HG03139 (cell line): Measurements from ENCODE around the gene SH3BP5.

ENCODE experiments used
- ATAC-seq: cut with Tn5 transposase; IDR thresholded peaks from one replicate; pipeline ENCODE4 v1.9.1; 2021; ENCODE audit not compliant: unreplicated experiment

SH3BP5 gene

GRCh38 chr3:15347063-15347736 lies 14.8 kb upstream of the SH3BP5 start:
- no peak for ATAC-seq

- ATAC-seq, result no peak
These were observed 14.1 kb upstream of the SH3BP5 start for GRCh38 chr3:15346516-15346915.

DNA sequence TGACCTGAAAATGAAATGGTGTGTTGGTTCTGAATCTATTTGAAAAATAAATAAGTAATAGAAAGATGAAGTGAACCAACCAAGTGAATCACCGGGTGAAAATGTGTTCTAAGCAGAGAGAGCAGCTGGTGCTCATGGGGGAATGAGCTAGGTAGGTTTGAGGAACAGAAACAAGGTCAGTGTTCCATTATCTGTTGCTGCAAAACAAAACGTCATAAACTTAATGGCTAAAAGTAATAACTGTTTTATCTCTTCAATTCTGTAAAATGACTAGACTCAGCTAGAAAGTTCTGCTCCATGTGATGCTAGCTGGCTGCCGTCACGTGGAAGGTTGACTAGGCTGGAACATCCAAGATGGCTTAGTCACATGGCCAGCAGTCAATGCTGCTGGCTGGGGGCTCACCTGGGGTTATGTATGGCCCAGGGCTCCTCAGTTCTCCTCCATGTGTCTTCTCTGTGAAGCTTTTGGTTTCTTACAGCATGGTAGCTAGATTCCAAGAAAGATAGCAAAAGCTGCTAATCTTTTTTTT lies 13.3 kb upstream of the SH3BP5 start:
- ATAC-seq, result peak; percentile 85

GRCh38 chr3:15345066-15345607 lies 12.8 kb upstream of the SH3BP5 start:
- ATAC-seq, result peak; percentile 13

- ATAC-seq, result no peak
These were observed 10.6 kb upstream of the SH3BP5 start for GRCh38 chr3:15342945-15343344.

DNA sequence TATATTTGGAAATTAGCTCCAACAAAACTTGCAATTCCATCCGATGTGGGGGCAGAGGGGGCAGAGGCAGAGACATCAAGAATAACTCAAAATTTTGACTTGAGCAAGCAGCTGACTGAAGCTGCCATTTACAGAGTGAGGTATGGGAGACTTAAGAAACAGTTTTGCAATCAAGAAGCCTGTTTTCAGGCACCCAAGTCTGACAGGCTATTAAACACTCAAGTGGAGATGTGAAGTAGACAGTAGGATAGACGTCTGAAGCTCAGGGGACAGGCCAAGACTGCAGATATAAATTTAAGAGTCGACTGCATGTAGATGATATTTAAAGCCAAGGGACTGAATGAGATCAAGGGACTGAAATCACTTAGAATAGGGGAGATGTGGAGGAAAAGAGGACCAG lies 9.9 kb upstream of the SH3BP5 start:
- no peak for ATAC-seq

DNA sequence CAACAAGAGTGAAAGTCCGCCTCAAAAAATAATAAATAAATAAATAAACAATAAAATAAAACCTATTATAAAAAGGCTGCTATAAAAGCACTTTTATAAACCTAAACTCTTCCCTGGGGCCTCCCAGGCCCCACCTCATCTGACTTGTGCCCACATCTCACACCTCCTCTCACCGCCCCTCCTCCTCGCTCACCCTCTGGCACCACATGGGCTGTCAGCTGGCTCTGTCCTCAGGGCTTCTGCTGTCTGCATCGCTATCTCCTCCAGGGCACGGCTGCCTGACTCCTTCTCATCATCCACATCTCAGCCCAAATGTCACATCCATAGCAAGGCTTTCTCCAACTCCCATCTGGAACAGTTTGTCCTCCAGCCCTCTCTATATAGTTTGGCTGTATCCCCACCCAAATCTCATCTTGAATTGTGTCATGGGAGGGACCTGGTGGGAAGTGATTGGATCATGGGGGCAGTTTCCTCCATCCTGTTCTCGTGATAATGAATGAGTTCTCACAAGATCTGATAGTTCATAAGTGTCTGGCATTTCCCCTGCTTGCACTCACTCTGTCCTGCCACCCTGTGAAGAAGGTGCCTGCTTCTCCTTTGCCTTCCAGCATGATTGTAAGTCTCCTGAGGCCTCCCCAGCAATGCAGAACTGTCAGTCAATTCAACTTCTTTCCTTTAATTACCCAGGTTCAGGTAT lies 8.8 kb upstream of the SH3BP5 start:
- no peak for ATAC-seq

GRCh38 chr3:15339786-15340215 lies 7.4 kb upstream of the SH3BP5 start:
- no peak for ATAC-seq

GRCh38 chr3:15339001-15339400 lies 6.6 kb upstream of the SH3BP5 start:
- no peak for ATAC-seq

- no peak for ATAC-seq
These were observed 5.6 kb upstream of the SH3BP5 start for GRCh38 chr3:15337963-15338362.

DNA sequence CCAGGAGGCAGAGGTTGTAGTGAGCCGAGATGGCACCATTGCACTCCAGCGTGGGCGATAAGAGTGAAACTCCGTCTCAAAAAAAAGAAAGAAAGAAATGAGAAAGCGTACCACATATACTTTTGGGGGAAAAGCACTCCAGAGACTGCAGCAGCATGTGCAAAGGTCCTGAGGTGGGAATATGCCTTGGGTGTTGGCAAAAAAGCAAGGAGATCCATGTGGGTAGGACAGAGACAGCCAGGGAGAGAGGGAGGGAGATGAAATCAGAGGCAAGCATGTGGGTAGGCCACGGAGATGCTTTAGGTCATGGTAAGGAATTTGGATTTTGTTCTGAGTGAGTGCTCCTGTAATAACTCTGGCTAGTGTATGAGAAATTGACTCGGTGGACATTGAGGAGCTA lies 3.7 kb upstream of the SH3BP5 start:
- ATAC-seq, result no peak

GRCh38 chr3:15333956-15334263 lies 1.5 kb upstream of the SH3BP5 start:
- no peak for ATAC-seq

DNA sequence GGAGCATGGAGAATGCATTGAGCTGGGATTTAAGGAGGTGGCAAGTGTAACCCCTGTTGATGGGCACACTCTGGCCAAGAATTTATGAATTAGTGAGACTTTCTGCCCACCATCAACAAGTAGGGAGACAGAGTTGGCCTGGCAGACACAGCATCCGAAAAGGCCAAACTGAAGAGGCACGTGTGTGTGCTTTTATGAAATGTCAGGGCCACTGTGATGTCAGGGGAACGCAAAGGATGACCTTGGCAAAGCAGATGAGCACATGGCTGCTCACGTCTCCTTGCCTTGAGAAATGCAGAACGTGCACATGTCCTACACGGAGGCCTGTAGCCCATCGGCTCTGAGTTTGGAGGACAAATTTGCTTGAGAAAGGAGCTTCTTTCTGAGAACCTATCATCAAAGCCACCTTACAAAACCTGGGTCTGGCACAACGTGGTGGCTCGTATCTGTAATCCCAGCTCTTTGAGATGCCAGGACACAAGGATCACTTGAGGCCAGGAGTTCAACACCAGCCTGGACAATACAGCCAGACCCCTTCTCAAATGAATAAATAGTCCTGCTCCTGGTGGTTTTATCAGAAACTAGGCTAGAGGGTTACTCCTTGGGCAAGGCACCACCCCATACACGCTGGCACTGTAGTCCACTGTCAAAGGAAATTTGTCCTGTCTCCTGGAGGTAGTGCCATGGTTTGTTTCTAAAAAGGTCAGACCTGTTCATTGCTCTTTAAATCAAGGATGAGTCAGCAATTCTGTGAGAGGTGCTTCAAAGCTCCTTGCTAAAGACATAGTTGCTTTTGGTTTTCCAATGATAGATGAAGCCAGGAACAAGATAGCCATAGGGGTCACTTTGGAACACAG lies 941 bp upstream of the SH3BP5 start:
- ATAC-seq, result no peak

DNA sequence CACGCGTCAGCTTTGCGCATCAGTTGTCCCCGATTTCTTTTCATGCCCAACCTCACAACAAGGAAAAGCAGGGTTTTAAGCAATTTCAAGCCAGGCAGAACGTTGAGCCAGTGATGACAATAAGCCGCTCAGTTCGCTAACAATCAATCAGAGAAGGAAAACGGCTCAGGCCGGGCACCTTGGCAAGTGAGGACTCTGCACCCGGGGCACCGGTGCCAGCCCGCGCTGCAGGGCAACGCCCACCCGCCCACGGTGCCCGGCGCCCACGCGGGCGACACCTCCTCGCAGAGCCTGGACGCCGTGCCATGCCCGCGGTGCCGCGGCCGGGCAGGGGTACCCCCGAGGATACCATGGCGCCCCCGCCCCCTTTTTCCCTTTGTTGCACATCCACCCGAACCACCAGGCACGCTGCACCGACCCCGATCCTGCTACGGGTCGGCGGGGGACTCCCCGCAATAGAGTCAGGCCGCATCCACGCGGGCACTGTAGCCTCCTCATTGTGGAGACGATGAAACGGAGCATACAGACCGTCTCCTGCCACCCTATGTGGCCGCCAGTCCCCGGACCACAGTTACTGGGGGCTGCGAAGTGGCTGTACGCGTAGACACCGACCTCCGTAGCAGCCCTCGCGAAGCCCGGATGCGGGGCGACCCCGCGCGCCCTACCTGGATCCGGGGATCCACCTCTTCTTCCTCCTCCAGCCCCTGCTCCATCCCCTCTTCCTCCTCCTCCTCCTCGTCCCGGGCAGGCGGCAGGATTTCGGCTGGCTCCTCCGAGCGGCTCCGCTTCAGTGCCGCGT lies 581 bp downstream of the SH3BP5 start:
- ATAC-seq, result no peak

- ATAC-seq, result no peak
These were observed 1.2 kb downstream of the SH3BP5 start for GRCh38 chr3:15331072-15331605.

DNA sequence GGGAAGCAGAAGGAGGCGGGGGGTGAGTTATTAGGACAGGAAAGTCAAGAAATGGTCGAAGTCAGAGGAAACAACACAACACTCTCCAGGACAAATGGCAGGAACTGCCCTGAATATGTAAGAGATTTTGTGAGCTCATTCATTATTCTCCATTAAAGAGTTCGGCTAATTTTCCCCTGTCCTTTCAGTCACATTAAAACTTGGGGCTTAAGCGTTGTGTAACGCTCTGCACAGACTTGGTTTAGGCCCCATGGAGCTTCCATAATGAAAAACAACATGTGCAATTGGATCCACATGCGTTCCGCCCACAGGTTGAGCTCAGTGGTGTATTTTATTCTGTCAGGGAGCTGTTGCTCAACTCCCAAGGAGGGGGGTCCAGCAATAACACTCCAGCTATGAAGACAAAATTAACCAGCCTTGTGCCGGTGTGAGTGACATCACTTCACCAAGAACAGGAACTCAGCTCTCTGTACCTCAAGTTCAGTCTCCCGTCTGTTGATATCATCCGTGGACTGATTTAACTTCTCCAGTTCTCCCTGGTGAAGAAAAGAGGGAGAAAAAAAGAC lies 2.3 kb downstream of the SH3BP5 start:
- no peak for ATAC-seq

GRCh38 chr3:15329046-15330005 lies 3.1 kb downstream of the SH3BP5 start:
- ATAC-seq, result no peak

DNA sequence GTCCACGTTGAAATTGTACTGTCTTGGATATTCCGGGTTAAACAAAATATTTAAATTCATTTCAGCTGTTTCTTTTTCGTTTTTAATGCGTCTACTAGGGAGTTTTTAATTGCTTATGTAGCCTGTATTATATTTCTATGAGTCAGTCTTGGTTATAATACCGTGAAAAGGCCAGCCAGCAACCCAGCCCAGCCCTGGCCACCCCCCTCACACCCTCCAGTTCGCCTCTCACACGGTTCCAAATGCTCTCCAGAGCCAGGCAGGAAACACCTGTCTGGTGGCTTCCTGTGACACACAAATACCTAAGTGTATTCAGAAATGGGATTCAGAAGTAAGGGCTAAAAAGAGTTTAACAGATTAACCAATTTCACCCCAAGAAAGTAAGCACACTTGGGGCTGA lies 4.4 kb downstream of the SH3BP5 start:
- no peak for ATAC-seq

- ATAC-seq, result no peak
These were observed 5.7 kb downstream of the SH3BP5 start for GRCh38 chr3:15326673-15327072.
